ENCODE data around the gene SHMT2.
A peak's percentile ranks its signal among the peaks of the same experiment; 100 is the strongest.

SHMT2 gene

GRCh38 chr12:57229634-57230380, at the start of gene SHMT2:
Gene SHMT2 (plus strand): TSS chr12:57229711. CDS start chr12:57229779, 68 bp downstream.
- DNase-seq, result peak; percentile 98

GRCh38 chr12:57180321-57180989, 49.1 kb upstream of the SHMT2 start:
- no peak for DNase-seq

- no peak for DNase-seq
Observed at GRCh38 chr12:57181072-57181471, 48.4 kb upstream of the SHMT2 start.

- peak; percentile 94 for DNase-seq
Observed at GRCh38 chr12:57181561-57182155, 47.9 kb upstream of the SHMT2 start.

- DNase-seq, result peak; percentile 95
Observed at GRCh38 chr12:57182918-57183575, 46.5 kb upstream of the SHMT2 start.

GRCh38 chr12:57183939-57184725, 45.4 kb upstream of the SHMT2 start:
- no peak for DNase-seq

GRCh38 chr12:57185403-57185802, 44.1 kb upstream of the SHMT2 start:
- DNase-seq, result no peak

GRCh38 chr12:57185906-57186508, 43.5 kb upstream of the SHMT2 start:
- no peak for DNase-seq

- DNase-seq, result no peak
Observed at GRCh38 chr12:57187222-57188089, 42.1 kb upstream of the SHMT2 start.

GRCh38 chr12:57188090-57188425, 41.5 kb upstream of the SHMT2 start:
- no peak for DNase-seq

GRCh38 chr12:57190037-57190436, 39.5 kb upstream of the SHMT2 start:
- no peak for DNase-seq

- no peak for DNase-seq
Observed at GRCh38 chr12:57190821-57191220, 38.7 kb upstream of the SHMT2 start.

GRCh38 chr12:57191410-57191809, 38.1 kb upstream of the SHMT2 start:
- no peak for DNase-seq

GRCh38 chr12:57192920-57193319, 36.6 kb upstream of the SHMT2 start:
- DNase-seq, result no peak

GRCh38 chr12:57193706-57194245, 35.7 kb upstream of the SHMT2 start:
- no peak for DNase-seq

- no peak for DNase-seq
Observed at GRCh38 chr12:57194253-57194652, 35.3 kb upstream of the SHMT2 start.

- DNase-seq, result no peak
Observed at GRCh38 chr12:57195186-57195585, 34.3 kb upstream of the SHMT2 start.

GRCh38 chr12:57195611-57196371, 33.7 kb upstream of the SHMT2 start:
- no peak for DNase-seq

- no peak for DNase-seq
Observed at GRCh38 chr12:57196439-57196838, 33.1 kb upstream of the SHMT2 start.

GRCh38 chr12:57196956-57197355, 32.6 kb upstream of the SHMT2 start:
- DNase-seq, result no peak

All from islet precursor cell (in vitro differentiated cells).